Central memory CD8-positive, alpha-beta T cell (primary cell): ENCODE results near the gene EHBP1.

Source experiments
- ATAC-seq: fragments of 150-1000 bp; cut with Tn5 transposase; replicated peaks from 2 replicates; pipeline ENCODE4 v1.10.0; 2022; ENCODE audit warnings: mild to moderate bottlenecking, moderate FRiP score, moderate number of reproducible peaks; ENCODE audit not compliant: poor library complexity, severe bottlenecking; ENCODE audit errors: extremely low read depth
- DNase-seq, 2 donors: peaks; one replicate each; pipeline ENCODE4 v3.0.0; 2021; ENCODE audit warnings: low spot score in 2 of 2
- H3K27ac Mint-ChIP-seq: one replicate; pipeline ENCODE4 v1.8.0; 2022; ENCODE audit warnings: low read depth, mild to moderate bottlenecking, moderate library complexity, mixed read lengths
- H3K27me3 Mint-ChIP-seq: one replicate; pipeline ENCODE4 v1.8.0; 2022; ENCODE audit warnings: mixed read lengths
- H3K36me3 Mint-ChIP-seq: one replicate; pipeline ENCODE4 v1.8.0; 2022; ENCODE audit warnings: mild to moderate bottlenecking, moderate library complexity, mixed read lengths; ENCODE audit not compliant: insufficient read depth
- H3K4me1 Mint-ChIP-seq: one replicate; pipeline ENCODE4 v1.8.0; 2022; ENCODE audit warnings: mixed read lengths
- H3K4me3 Mint-ChIP-seq: one replicate; pipeline ENCODE4 v1.8.0; 2022; ENCODE audit warnings: mild to moderate bottlenecking, moderate library complexity, mixed read lengths
- H3K9me3 Mint-ChIP-seq: one replicate; pipeline ENCODE4 v1.8.0; 2022; ENCODE audit warnings: mixed read lengths

EHBP1 gene

DNA sequence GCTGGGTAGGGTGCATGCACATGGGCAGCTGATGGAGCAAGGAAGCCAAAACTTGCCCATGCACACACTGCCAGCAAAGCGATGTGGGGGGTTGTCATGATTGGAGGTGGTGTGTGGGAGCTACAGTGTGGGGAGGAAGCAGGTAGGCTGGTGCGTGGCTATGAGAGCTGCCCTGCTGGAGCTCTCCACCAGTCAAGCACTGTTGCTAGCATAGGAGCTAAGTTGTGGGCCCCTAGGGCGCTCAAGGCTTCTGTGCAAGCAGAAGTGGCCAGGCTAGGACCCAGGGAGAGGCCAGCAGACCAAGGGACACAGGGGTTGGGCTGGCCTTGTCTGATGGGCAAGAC, 20.2 kb downstream of the EHBP1 start:
- H3K9me3 Mint-ChIP-seq: no peaks in the 10 kb centered on the region
- no peak overlapping the region for H3K27ac Mint-ChIP-seq
- H3K4me3 Mint-ChIP-seq: no peak overlapping the region
- ATAC-seq (no peak), DNase-seq (no peak)
- peaks cover 35% of the 10 kb centered on the region for H3K4me1 Mint-ChIP-seq
- peaks cover 1% of the 10 kb centered on the region for H3K36me3 Mint-ChIP-seq
- H3K27me3 Mint-ChIP-seq: no peaks in the 10 kb centered on the region

DNA sequence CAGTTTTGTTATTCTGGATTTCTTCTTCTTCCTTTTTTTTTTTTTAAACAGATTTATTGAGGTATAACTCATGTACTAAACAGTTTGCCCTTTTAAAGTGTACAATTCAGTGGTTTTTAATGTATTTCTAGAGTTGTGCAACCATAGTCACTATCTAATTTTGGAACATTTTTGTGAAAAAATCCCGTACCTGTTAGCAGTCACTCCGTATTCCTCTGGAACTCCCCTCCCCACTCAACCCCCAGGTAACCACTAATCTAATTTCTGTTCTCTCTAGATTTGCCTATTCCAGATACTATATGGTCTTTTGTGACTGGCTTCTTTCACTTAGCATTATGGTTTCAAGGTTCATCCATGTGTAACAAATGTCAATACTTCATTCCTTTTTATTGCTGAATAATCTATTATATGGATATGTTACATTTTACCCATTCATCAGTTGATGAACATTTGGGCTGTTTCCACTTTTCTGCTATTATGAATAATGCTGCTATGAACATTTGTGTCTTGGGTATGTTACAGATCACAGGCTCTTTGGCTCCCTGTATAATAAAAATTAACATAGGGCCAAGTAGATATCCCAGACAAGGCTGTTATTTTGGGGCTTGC, 21.9 kb downstream of the EHBP1 start:
- Mint-ChIP-seq H3K27me3 (no peaks in the 10 kb centered on the region), H3K4me3 (no peak overlapping the region), H3K4me1 (peaks cover 37% of the 10 kb centered on the region), H3K9me3 (no peaks in the 10 kb centered on the region), H3K36me3 (peaks cover 3% of the 10 kb centered on the region), H3K27ac (peak overlapping the region; percentile 17)
- no peak for ATAC-seq
- no peak for DNase-seq

DNA sequence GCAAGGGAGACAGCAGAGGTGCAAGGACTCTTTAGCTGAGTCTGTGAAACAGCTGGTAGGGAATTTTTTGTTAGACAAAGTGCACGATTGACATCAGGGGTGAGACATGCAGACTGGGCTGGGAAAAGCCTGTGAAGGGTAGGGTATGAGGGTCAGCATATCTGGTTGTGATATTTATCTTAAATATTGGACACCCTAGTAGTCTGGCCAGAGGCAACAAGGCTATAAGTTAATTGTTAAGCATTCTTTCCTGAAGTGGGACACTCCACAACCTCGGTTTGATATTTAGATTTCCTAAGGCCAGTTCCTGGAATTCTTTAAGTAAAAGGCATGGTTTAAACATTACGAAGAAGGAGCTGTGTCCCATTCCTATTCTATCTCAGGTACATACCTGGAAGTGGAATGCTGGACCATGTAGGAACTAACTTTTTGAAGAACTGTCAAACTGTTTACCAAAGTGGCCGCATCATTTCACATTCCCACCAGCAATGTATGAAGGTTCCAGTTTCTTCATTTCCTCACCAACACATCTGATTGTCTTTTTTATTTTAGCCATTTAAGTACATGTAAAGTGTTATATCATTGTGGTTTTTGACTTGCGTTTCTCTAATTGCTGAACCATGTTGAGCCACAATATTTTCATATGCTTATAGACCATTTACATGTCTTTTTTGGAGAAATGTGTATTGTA, 22.5 kb downstream of the EHBP1 start:
- H3K9me3 Mint-ChIP-seq: no peaks in the 10 kb centered on the region
- H3K4me3 Mint-ChIP-seq: no peak overlapping the region
- peaks cover 3% of the 10 kb centered on the region for H3K36me3 Mint-ChIP-seq
- H3K27ac Mint-ChIP-seq: no peak overlapping the region
- ATAC-seq (no peak), DNase-seq (no peak)
- H3K4me1 Mint-ChIP-seq: peaks cover 42% of the 10 kb centered on the region
- no peaks in the 10 kb centered on the region for H3K27me3 Mint-ChIP-seq

DNA sequence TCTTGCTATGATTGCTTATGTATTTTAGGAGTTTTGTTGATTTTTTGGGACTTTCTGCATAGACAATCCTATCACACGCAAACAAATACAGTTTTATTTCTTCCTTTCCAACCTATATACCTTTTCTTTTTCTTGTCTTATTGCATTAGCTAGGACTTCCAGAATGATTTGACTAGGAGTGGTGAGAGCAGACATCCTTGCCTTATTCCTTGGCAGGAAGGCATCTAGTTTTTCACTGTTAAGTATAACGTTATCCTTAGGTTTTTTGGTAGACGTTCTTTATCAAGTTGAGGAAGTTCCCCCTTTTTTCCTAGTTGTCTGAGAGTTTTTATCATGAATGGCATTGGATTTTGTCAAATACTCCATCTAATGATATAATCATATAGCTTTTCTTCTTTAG, 25.8 kb downstream of the EHBP1 start:
- no peak overlapping the region for H3K27ac Mint-ChIP-seq
- ATAC-seq (no peak), DNase-seq (no peak)
- H3K9me3 Mint-ChIP-seq: no peaks in the 10 kb centered on the region
- no peaks in the 10 kb centered on the region for H3K27me3 Mint-ChIP-seq
- peaks cover 27% of the 10 kb centered on the region for H3K4me1 Mint-ChIP-seq
- peaks cover 2% of the 10 kb centered on the region for H3K36me3 Mint-ChIP-seq
- no peak overlapping the region for H3K4me3 Mint-ChIP-seq

DNA sequence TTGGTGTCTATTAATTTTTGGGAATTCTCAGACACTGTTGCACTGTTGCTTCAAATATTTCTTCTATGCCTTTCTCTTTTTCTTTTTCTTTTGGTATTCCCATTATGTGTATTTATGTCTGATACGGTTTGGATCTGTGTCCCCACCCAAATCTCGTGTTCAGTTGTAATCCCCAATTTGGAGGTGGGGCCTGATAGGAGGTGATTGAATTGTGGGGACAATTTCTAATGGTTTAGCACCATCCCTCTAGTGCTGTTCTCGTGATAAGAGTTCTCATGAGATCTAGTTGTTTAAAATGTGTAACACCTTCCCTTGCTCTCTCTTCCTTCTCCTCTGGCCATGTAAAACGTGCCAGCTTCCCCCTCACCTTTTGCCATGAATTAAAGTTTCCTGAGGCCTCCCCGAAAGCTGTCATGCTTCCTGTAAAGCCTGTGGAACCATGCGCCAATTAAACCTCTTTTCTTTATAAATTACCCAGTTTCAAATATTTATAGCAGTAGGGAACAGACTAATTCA, 26.8 kb downstream of the EHBP1 start:
- ATAC-seq: no peak
- Mint-ChIP-seq H3K4me1 (peaks cover 33% of the 10 kb centered on the region), H3K27me3 (no peaks in the 10 kb centered on the region), H3K4me3 (no peak overlapping the region), H3K9me3 (no peaks in the 10 kb centered on the region), H3K27ac (no peak overlapping the region), H3K36me3 (peaks cover 2% of the 10 kb centered on the region)
- no peak for DNase-seq

DNA sequence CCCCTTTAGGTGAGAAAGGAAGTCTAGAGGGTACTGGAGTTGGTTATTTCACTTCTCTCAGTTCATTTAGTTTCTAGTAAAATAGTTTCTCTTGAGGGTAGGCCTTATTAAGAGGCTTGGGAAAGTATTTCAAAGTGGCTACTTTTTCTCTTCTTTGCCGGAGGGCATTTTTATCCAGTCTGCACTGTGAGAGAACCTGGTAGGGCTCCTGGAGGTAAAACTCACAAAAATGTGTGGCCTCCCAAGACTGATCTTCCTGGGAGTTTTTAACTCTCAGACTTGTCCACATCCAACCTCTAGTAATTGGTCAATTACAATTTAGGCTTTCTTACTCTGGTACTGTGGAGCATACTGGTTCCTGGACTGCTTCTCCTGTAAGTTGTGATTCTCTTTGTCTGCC, 28.0 kb downstream of the EHBP1 start:
- H3K4me3 Mint-ChIP-seq: no peak overlapping the region

DNA sequence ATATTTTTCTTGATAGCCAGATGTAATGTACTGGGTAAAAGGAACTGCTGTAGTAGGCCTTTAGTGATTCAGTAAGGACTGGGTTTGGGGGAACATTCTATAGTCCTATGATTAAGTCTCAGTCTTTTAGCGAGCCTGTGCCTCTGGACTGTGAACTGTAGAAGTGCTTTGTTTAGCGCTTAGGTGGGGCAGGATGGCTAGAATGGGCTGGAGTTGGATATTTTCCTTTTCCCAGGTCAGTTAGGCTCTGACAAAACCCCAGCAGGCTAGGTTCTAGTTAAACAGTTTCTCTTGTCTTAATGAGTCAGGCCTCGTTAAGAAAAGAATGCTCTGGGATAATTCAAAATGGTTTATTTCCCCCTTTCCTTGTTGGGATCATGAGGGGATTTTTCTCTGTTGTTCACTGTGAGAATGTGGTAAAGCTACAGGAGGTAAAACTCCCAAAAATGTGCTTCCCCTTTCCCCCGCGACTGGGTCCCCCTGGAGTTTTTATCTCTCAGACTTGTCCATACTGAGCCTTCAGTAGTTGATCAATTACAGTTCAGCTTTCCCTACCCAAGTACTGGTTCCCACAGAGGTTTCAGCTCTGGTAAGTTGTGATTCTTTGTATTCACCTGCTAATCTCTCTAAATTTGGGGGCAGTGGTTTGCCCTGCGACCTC, 31.5 kb downstream of the EHBP1 start:
- no peak for ATAC-seq
- no peak for DNase-seq
- no peak overlapping the region for H3K4me3 Mint-ChIP-seq
- no peak overlapping the region for H3K27ac Mint-ChIP-seq
- peaks cover 28% of the 10 kb centered on the region for H3K4me1 Mint-ChIP-seq
- no peaks in the 10 kb centered on the region for H3K27me3 Mint-ChIP-seq
- H3K36me3 Mint-ChIP-seq: peaks cover 2% of the 10 kb centered on the region
- H3K9me3 Mint-ChIP-seq: no peaks in the 10 kb centered on the region

More for the DNA sequence above, 28.0 kb downstream of the EHBP1 start:
- Mint-ChIP-seq H3K27ac (no peak overlapping the region), H3K4me1 (peaks cover 28% of the 10 kb centered on the region), H3K9me3 (no peaks in the 10 kb centered on the region), H3K36me3 (peaks cover 2% of the 10 kb centered on the region), H3K27me3 (no peaks in the 10 kb centered on the region)
- ATAC-seq (no peak), DNase-seq (no peak)

DNA sequence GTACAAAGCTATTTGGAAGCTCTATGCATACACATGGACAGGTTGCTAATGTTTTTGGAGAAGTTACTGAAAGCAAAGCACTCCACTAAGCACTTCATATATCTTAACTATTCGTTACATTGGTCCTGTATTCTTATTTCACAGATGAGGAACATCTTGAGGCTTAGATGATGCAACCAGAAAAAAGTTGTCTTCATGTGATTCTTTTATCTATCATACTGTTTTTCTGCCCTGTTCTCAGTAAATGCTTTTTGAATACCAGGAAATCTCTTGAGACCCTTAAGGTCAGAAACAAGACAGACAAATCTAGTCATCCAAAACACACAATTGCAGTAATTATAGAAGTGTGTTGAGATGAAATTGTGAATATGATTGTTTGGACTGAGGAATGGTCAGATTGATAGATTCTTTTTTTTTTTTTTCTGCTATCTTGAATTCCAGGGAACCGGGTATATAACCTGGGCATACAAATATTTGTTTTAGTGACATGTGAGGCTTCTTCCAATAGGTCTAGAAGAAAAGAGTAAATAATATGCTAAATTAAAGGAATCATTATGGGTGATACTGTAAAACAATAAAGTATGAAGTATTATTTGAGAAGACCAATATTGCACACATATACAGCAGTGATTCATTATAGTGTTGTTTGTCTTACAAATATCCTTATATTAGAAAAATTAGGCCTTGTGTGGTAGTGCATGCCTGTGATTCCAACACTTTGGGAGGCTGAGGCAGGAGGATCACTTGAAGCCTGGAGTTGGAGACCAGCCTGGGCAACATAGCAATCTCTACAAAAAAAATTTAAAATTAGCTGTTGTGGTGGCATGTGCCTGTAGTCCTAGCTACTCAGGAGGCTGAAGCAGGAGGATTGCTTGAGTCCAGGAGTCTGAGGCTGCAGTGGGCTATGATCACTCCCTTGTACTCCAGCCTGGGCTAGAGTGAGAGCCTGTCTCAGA, 33.7 kb downstream of the EHBP1 start:
- ATAC-seq (no peak), DNase-seq (no peak)
- H3K36me3 Mint-ChIP-seq: peaks cover 2% of the 10 kb centered on the region
- no peak overlapping the region for H3K4me3 Mint-ChIP-seq
- H3K4me1 Mint-ChIP-seq: peaks cover 10% of the 10 kb centered on the region
- no peaks in the 10 kb centered on the region for H3K9me3 Mint-ChIP-seq
- H3K27ac Mint-ChIP-seq: no peak overlapping the region
- H3K27me3 Mint-ChIP-seq: no peaks in the 10 kb centered on the region

DNA sequence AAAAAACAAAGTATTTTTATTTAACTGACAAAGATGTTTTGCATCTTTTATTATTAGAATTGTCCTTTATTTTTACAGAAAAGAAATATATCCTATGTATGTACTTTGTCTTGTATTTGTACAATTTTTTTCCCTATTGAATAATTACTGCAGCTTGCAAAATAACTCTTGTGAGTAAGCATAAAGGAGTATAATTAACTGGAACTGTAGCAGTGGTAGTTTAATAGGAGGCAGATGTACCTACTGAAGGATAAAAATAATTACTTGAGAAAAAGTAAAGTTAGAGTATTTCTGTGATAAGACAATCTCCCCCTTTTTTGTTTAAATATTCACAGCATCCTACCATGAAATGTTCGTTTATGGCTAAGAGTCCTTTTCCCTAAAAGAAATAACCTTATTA, 34.7 kb downstream of the EHBP1 start:
- ATAC-seq (no peak), DNase-seq (no peak)
- H3K36me3 Mint-ChIP-seq: peaks cover 2% of the 10 kb centered on the region
- H3K27ac Mint-ChIP-seq: no peak overlapping the region
- H3K4me1 Mint-ChIP-seq: peaks cover 15% of the 10 kb centered on the region
- H3K4me3 Mint-ChIP-seq: no peak overlapping the region
- no peaks in the 10 kb centered on the region for H3K9me3 Mint-ChIP-seq
- H3K27me3 Mint-ChIP-seq: no peaks in the 10 kb centered on the region

DNA sequence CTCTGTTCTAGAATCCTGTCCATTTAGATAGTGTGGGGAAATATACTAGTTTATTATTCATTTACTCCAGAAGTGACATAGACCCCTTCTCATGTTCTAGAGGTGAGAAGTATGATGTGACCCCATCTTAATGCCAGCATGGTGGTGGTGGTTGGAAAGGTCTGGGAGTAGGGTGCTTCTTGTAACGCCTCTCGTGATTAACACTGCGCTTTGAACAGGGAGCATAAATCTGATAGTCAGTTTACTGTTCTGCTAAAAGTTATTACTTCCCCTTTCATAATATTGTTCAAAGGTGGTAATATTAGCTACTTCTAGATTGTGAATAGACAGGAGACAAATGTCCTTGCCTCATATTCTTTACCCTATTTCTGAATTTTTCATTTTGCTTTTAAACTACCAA, 35.6 kb downstream of the EHBP1 start:
- no peaks in the 10 kb centered on the region for H3K27me3 Mint-ChIP-seq
- DNase-seq (no peak), ATAC-seq (no peak)
- no peak overlapping the region for H3K27ac Mint-ChIP-seq
- H3K4me1 Mint-ChIP-seq: peaks cover 19% of the 10 kb centered on the region
- peaks cover 2% of the 10 kb centered on the region for H3K36me3 Mint-ChIP-seq
- H3K9me3 Mint-ChIP-seq: no peaks in the 10 kb centered on the region
- H3K4me3 Mint-ChIP-seq: no peak overlapping the region

DNA sequence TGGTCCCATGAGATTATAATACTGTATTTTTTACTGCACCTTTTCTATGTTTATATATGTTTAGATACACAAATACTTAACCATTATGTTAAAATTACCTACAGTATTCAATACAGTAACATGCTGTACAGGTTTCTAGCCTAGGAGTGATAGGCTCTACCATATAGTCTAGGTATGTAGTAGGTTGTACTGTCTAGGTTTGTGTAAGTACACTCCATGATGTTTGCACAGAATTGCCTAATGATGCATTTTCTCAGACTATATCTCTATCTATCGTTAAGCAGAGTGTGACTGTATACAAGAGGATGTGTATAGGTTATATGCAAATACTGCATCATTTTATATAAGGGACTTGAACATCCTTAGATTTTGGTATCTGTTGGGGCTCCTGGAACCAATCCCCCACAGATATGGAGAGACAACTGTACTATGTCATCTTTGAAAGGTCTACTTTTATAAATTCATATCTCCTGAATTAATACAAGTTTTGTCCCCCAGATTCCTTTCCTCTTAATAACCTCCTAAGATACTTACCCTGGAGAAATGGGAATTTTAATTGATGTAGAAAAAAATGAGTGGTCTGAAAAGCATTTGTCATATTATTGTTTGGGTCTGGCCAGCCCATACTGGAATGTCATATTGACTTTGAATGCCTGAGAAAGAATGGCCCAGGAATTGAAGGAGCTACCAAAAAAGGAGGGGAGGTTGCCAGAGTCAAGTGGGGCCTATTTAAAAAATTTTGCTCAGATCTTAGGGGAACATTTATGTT, 36.6 kb downstream of the EHBP1 start:
- Mint-ChIP-seq H3K36me3 (peaks cover 2% of the 10 kb centered on the region), H3K27ac (no peak overlapping the region), H3K9me3 (no peaks in the 10 kb centered on the region), H3K4me1 (peaks cover 11% of the 10 kb centered on the region), H3K27me3 (no peaks in the 10 kb centered on the region), H3K4me3 (no peak overlapping the region)
- DNase-seq (no peak), ATAC-seq (no peak)

DNA sequence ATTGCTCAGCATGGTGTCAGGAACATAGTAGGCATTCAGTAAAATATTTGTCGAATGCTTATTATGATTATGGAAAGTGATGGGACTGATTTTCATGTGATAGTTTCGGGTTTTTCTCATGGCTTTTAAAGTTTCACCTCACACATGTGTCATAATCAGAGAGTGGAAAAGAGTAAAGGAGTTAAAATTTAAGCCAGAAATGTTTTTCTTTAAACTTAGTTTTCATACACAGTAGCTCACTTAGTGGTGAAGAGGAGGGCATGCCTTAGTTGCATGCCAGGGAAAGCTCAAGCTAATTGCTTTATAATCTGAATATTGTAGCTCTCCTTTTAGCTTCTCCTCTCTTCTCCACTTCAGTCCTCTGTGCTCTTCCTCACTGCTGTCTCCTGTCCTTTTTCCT, 38.0 kb downstream of the EHBP1 start:
- Mint-ChIP-seq H3K4me1 (peaks cover 9% of the 10 kb centered on the region), H3K4me3 (no peak overlapping the region), H3K27me3 (no peaks in the 10 kb centered on the region), H3K36me3 (peaks cover 2% of the 10 kb centered on the region), H3K27ac (no peak overlapping the region), H3K9me3 (no peaks in the 10 kb centered on the region)
- no peak for ATAC-seq
- DNase-seq: no peak
